ENCODE data around the gene OR1D2. TPM values are rescaled to one million over a fixed set of nuclear protein-coding genes. Genes with fewer than 3 reads are reported as not detected.

The OR1D2 gene
- total RNA-seq, result not detected

GRCh38 chr17:3104322-3104721, at the start of gene OR1D2:
OR1D2 (minus strand) TSS chr17:3104422; CDS start chr17:3092996, 11,426 bp downstream.

GRCh38 chr17:3127451-3127850, 23.2 kb upstream of the OR1D2 start, which contains the start of gene OR1G1:
OR1G1 (minus strand) TSS chr17:3127551; CDS start chr17:3127551, 0 bp downstream.

GRCh38 chr17:3063507-3063906, 40.7 kb downstream of the OR1D2 start, which contains the start of gene OR1D5:
OR1D5 (minus strand) TSS chr17:3063607; CDS start chr17:3063607, 0 bp downstream.

Other genes with a start within 250 kb of the OR1D2 start
- gene OR1D5, start 40.8 kb downstream of the OR1D2 start, total RNA-seq, result not detected
- gene OR1G1, start 23.1 kb upstream of the OR1D2 start, total RNA-seq, result not detected
- gene OR1A2, start 93.1 kb upstream of the OR1D2 start, total RNA-seq, result not detected
- gene OR1A1, start 103.2 kb upstream of the OR1D2 start, total RNA-seq, result not detected
- gene OR3A1, start 193.9 kb upstream of the OR1D2 start, total RNA-seq, result not detected

All from camera-type eye (tissue), 1 donor.